CD8-positive, alpha-beta memory T cell (primary cell): ENCODE results near the gene AP1B1. TPM values are rescaled to one million over a fixed set of nuclear protein-coding genes. Genes with fewer than 3 reads are reported as not detected.
"Not testable (repeated sequence)": the region's sequence is repeated elsewhere in the genome, so short reads cannot be mapped to it uniquely, and the experiment has no call there.

ENCODE experiments used
- CTCF ChIA-PET: fragments of 350-600 bp; sonication (Branson Sonifier 250); formaldehyde crosslinking; loops from one replicate; lab custom pipeline; 2021; ENCODE audit warnings: antibody characterized with exemption; lab: Charles Lee
- POLR2A ChIA-PET: fragments of 350-600 bp; sonication (Branson Sonifier 250); formaldehyde crosslinking; loops from one replicate; lab custom pipeline; 2021; ENCODE audit warnings: antibody characterized with exemption; lab: Charles Lee
- DNase-seq, 5 donors: peaks; one replicate each; pipeline versions ENCODE4 v3.0.0 to v3.0.0-alpha.2; 2020 to 2022; ENCODE audit warnings: mixed read lengths in 1 of 5
- H3K27ac ChIP-seq: one replicate; pipeline ENCODE4 v1.7.0; 2013; ENCODE audit warnings: low read depth, mild to moderate bottlenecking, low read length, moderate library complexity
- H3K27me3 ChIP-seq: 2 replicates; pipeline ENCODE4 v1.7.0; 2013; ENCODE audit warnings: low read length, mild to moderate bottlenecking; ENCODE audit not compliant: insufficient read depth, poor library complexity, severe bottlenecking
- H3K36me3 ChIP-seq: 2 replicates; pipeline ENCODE4 v1.7.0; 2013; ENCODE audit warnings: mild to moderate bottlenecking, low read length, moderate library complexity; ENCODE audit not compliant: insufficient read depth
- H3K4me1 ChIP-seq: 2 replicates; pipeline ENCODE4 v1.7.0; 2013; ENCODE audit warnings: mild to moderate bottlenecking, low read length, moderate library complexity; ENCODE audit not compliant: insufficient read depth
- H3K4me3 ChIP-seq: 2 replicates; pipeline ENCODE4 v1.7.0; 2013; ENCODE audit warnings: mild to moderate bottlenecking, low read length
- H3K9me3 ChIP-seq: 2 replicates; pipeline ENCODE4 v1.7.0; 2013; ENCODE audit warnings: mild to moderate bottlenecking, low read length
- H3K27ac Mint-ChIP-seq, 8 donors: one replicate each; pipeline ENCODE4 v1.8.0; 2020 to 2021; ENCODE audit warnings: mixed read lengths in 8 of 8, mild to moderate bottlenecking in 6 of 8, inconsistent platforms in 3 of 8, moderate library complexity in 3 of 8
- H3K27me3 Mint-ChIP-seq, 2 donors: one replicate each; pipeline ENCODE4 v1.8.0; 2020 to 2021; ENCODE audit warnings: mixed read lengths in 2 of 2, mild to moderate bottlenecking in 1 of 2, moderate library complexity in 1 of 2
- H3K36me3 Mint-ChIP-seq, 3 donors: one replicate each; pipeline ENCODE4 v1.8.0; 2020 to 2021; ENCODE audit warnings: mixed read lengths in 3 of 3, inconsistent platforms in 1 of 3, mild to moderate bottlenecking in 1 of 3
- H3K4me1 Mint-ChIP-seq, 3 donors: one replicate each; pipeline ENCODE4 v1.8.0; 2020 to 2021; ENCODE audit warnings: mixed read lengths in 3 of 3, inconsistent platforms in 1 of 3, mild to moderate bottlenecking in 1 of 3
- H3K4me3 Mint-ChIP-seq, 7 donors: one replicate each; pipeline ENCODE4 v1.8.0; 2020 to 2021; ENCODE audit warnings: mixed read lengths in 7 of 7, mild to moderate bottlenecking in 6 of 7, moderate library complexity in 4 of 7, inconsistent platforms in 2 of 7
- H3K9me3 Mint-ChIP-seq, 5 donors: one replicate each; pipeline ENCODE4 v1.8.0; 2020 to 2022; ENCODE audit warnings: mixed read lengths in 5 of 5, mild to moderate bottlenecking in 3 of 5, moderate library complexity in 2 of 5, inconsistent platforms in 1 of 5
- polyA plus RNA-seq: library from polyadenylated mRNA; unstranded; fragments of 300-500 nt; fragmentation: Illumina TruSeq; gene quantifications from one replicate; pipeline ENCODE4 v1.2.3, GENCODE V29; 2021
- total RNA-seq, 2 experiments: library from RNA; stranded (reverse); gene quantifications; one replicate each; pipeline ENCODE4 v1.2.3, GENCODE V29; 2021

The AP1B1 gene
- total and polyA plus RNA-seq, 3 experiments from 2014 or later = 22.9 to 75.1 (median 75.0) TPM

- Mint-ChIP-seq H3K4me1 (peaks cover 34 to 52% (median 39%) of the 10 kb centered on the region in 3 donors), H3K27ac (peak overlapping the region in 2 of 8 donors; percentile 4 to 63), H3K36me3 (peaks cover 6 to 70% (median 14%) of the 10 kb centered on the region in 3 donors)
- peaks cover 13% of the 10 kb centered on the region for H3K36me3 ChIP-seq
- H3K4me3 Mint-ChIP-seq, CTCF ChIA-PET, H3K27me3 Mint-ChIP-seq, H3K9me3 ChIP-seq, POLR2A ChIA-PET, H3K27me3 ChIP-seq, H3K4me1 ChIP-seq, H3K27ac ChIP-seq, H3K9me3 Mint-ChIP-seq, H3K4me3 ChIP-seq, DNase-seq: not testable (repeated sequence)
Measured at GRCh38 chr22:29376705-29377104, 11.7 kb downstream of the AP1B1 start.

DNA sequence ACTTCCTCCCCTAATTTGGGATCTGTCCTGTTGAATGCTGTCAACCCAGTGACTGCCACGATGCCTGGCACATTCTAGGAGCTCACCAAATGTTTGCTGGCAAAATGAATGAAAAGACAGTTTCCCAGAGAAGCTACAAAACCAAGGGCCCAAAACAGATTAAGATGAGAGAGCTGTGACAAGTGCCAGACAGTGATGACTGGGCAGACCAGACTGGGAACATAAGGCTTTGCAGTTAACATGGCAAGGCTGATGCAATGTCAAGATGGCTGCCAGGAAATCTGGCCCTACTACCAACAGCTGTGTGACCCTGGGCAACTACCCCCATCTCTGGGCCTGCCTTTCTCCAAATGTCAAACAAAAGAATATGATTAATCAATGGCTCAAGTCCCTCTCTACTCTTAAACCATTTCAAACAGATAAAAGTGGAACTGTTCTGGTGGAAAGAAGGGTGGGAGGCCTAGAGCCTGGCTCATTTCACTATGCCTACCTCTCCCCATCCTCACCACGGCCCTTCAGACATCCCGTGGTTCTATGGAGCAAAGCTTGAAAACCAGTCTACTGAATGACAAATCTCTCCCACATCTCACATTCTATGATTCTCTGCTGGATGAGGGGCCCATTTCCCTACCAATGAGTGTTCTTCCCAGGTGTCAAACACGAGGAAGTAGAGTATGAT, 12.8 kb downstream of the AP1B1 start:
- H3K4me3 ChIP-seq = no peak overlapping the region
- ChIA-PET POLR2A (no interaction called here), CTCF (no interaction called here)
- DNase-seq = no peak
- H3K9me3 ChIP-seq = no peaks in the 10 kb centered on the region
- H3K27ac ChIP-seq = no peak overlapping the region
- peak overlapping the region in 3 of 8 donors; percentile 44 to 61 (median 45) for H3K27ac Mint-ChIP-seq
- no peaks in the 10 kb centered on the region for H3K27me3 Mint-ChIP-seq
- H3K4me1 ChIP-seq = no peaks in the 10 kb centered on the region
- H3K36me3 Mint-ChIP-seq = peaks cover 6 to 70% (median 14%) of the 10 kb centered on the region in 3 donors
- no peaks in the 10 kb centered on the region for H3K27me3 ChIP-seq
- H3K9me3 Mint-ChIP-seq = no peaks in the 10 kb centered on the region
- no peak overlapping the region for H3K4me3 Mint-ChIP-seq
- H3K4me1 Mint-ChIP-seq = peaks cover 27 to 46% (median 28%) of the 10 kb centered on the region in 3 donors
- peaks cover 13% of the 10 kb centered on the region for H3K36me3 ChIP-seq

DNA sequence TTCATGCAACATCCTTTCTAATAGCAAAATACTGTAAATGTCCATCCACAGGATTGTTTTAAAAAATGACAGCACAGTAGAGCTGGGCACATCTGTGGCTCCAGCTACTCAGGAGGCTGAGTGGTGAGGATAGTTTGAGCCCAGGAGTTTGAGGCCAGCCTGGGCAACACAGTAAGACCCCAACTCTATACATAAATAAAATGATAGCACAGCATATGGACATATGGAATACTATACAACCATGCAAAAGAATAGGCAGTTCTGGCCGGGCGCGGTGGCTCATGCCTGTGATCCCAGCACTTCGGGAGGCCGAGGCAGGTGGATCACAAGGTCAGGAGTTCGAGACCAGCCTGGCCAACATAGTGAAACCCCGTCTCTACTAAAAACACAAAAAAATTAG, 13.6 kb downstream of the AP1B1 start:
- H3K27ac ChIP-seq, POLR2A ChIA-PET, H3K27ac Mint-ChIP-seq, H3K27me3 ChIP-seq, H3K4me1 ChIP-seq, H3K9me3 Mint-ChIP-seq, DNase-seq, H3K4me3 ChIP-seq, H3K9me3 ChIP-seq, H3K4me3 Mint-ChIP-seq, H3K27me3 Mint-ChIP-seq: not testable (repeated sequence)
- CTCF ChIA-PET = interaction anchor here (1.3 kb wide), 1 partner anchor 19 kb away, joined by 3 read pairs; no protein-coding TSS in a partner anchor
- peaks cover 6 to 68% (median 14%) of the 10 kb centered on the region in 3 donors for H3K36me3 Mint-ChIP-seq
- H3K4me1 Mint-ChIP-seq = peaks cover 22 to 40% (median 23%) of the 10 kb centered on the region in 3 donors
- H3K36me3 ChIP-seq = peaks cover 11% of the 10 kb centered on the region

DNA sequence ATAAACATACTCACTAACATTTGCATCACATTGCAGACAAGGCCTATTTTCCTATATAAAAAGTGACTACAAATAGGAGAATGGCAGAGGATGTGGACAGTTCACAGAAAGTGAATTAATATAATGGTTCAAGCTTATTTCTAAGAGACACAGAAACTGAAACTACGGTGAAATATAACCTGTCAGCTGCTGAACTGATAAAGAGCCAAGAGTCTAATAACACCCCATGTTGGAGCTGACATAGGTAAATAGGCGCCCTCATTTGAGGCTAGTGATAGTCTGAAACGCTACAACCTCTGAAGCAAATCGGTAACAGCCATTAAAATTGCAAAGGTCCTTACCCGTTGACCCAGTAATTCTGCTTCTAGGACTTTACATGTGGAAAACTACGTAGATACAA, 14.0 kb downstream of the AP1B1 start:
- Mint-ChIP-seq H3K27ac (no peak overlapping the region), H3K36me3 (peaks cover 6 to 68% (median 13%) of the 10 kb centered on the region in 3 donors), H3K9me3 (no peaks in the 10 kb centered on the region), H3K4me3 (no peak overlapping the region), H3K27me3 (no peaks in the 10 kb centered on the region), H3K4me1 (peaks cover 18 to 37% (median 20%) of the 10 kb centered on the region in 3 donors)
- Histone ChIP-seq H3K27ac (no peak overlapping the region), H3K4me1 (no peaks in the 10 kb centered on the region), H3K4me3 (no peak overlapping the region), H3K36me3 (peaks cover 9% of the 10 kb centered on the region), H3K9me3 (no peaks in the 10 kb centered on the region), H3K27me3 (no peaks in the 10 kb centered on the region)
- CTCF ChIA-PET = interaction anchor here (1.3 kb wide), 1 partner anchor 20 kb away, joined by 3 read pairs; no protein-coding TSS in a partner anchor
- DNase-seq = no peak
- POLR2A ChIA-PET = no interaction called here

DNA sequence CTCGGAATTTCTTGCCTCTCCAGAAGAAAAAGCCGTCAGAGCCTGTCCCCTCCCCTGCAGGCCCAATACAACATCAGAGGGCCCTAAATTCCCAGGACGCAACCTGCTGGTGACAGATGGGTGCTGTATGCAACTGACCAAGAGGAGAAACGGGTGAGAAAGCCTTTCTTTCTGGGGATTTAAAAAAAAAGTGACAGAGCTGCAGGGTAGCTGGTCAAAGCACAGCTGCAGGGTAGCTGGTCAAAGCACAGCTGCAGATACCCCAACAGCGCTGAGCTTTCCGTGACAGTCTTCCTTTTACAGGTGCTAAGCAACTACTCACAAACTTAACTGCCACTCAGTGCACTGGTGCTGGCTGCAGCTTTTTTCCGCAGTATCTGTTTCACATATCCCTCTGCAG, 17.8 kb downstream of the AP1B1 start:
- Histone ChIP-seq H3K27me3 (no peaks in the 10 kb centered on the region), H3K4me1 (no peaks in the 10 kb centered on the region), H3K36me3 (no peaks in the 10 kb centered on the region), H3K4me3 (no peak overlapping the region), H3K27ac (no peak overlapping the region), H3K9me3 (no peaks in the 10 kb centered on the region)
- Mint-ChIP-seq H3K4me3 (no peak overlapping the region), H3K36me3 (peaks cover 0 to 64% (median 0%) of the 10 kb centered on the region in 3 donors), H3K27ac (no peak overlapping the region), H3K27me3 (no peaks in the 10 kb centered on the region), H3K4me1 (peaks cover 11 to 29% (median 19%) of the 10 kb centered on the region in 3 donors), H3K9me3 (no peaks in the 10 kb centered on the region)
- POLR2A ChIA-PET = interaction anchor here (0.6 kb wide), 1 partner anchor 131 kb away, joined by 3 read pairs; no protein-coding TSS in a partner anchor
- no peak for DNase-seq
- CTCF ChIA-PET = no interaction called here

DNA sequence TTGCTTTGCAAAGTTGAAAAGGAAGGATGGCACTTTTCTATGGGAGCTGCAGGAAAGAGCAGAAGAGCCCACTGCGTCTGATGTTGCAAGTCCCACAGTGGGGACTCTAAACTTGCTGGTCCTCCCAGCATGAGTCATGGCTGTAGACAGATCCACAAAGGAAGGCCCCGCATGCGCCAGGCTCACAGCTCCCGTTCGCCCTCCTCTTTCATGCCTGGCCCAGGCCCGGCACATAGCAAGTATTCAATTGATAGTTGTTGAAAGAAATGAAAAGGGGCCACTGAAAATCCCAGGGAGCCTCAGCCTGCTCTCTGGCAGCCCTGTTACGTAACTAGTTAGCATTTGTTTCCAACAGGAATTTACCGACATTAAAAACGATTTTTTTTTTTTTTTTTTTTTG, 18.9 kb downstream of the AP1B1 start:
- no peaks in the 10 kb centered on the region for H3K27me3 Mint-ChIP-seq
- H3K27ac Mint-ChIP-seq = no peak overlapping the region
- H3K36me3 ChIP-seq = no peaks in the 10 kb centered on the region
- H3K9me3 ChIP-seq = no peaks in the 10 kb centered on the region
- peaks cover 0 to 64% (median 0%) of the 10 kb centered on the region in 3 donors for H3K36me3 Mint-ChIP-seq
- no peak overlapping the region for H3K4me3 ChIP-seq
- no peak for DNase-seq
- no peak overlapping the region for H3K4me3 Mint-ChIP-seq
- no peaks in the 10 kb centered on the region for H3K9me3 Mint-ChIP-seq
- ChIA-PET POLR2A (no interaction called here), CTCF (no interaction called here)
- H3K27me3 ChIP-seq = no peaks in the 10 kb centered on the region
- H3K27ac ChIP-seq = no peak overlapping the region
- H3K4me1 Mint-ChIP-seq = peaks cover 11 to 23% (median 15%) of the 10 kb centered on the region in 3 donors
- H3K4me1 ChIP-seq = no peaks in the 10 kb centered on the region

GRCh38 chr22:29359469-29359868, 28.9 kb downstream of the AP1B1 start:
- no peak for DNase-seq
- H3K4me3 ChIP-seq = no peak overlapping the region
- peaks cover 3 to 80% (median 19%) of the 10 kb centered on the region in 3 donors for H3K36me3 Mint-ChIP-seq
- no peaks in the 10 kb centered on the region for H3K27me3 ChIP-seq
- peaks cover 21% of the 10 kb centered on the region for H3K36me3 ChIP-seq
- no peak overlapping the region for H3K27ac ChIP-seq
- no peak overlapping the region for H3K4me3 Mint-ChIP-seq
- H3K9me3 ChIP-seq = no peaks in the 10 kb centered on the region
- H3K27ac Mint-ChIP-seq = no peak overlapping the region
- no peaks in the 10 kb centered on the region for H3K4me1 Mint-ChIP-seq
- H3K4me1 ChIP-seq = no peaks in the 10 kb centered on the region
- CTCF ChIA-PET = no interaction called here
- H3K27me3 Mint-ChIP-seq = no peaks in the 10 kb centered on the region
- no peaks in the 10 kb centered on the region for H3K9me3 Mint-ChIP-seq
- POLR2A ChIA-PET = no interaction called here

GRCh38 chr22:29357193-29357890, 31.0 kb downstream of the AP1B1 start:
- H3K27ac Mint-ChIP-seq, H3K27me3 ChIP-seq, POLR2A ChIA-PET, CTCF ChIA-PET, H3K4me3 Mint-ChIP-seq, H3K27ac ChIP-seq, H3K4me1 Mint-ChIP-seq, H3K9me3 Mint-ChIP-seq, H3K9me3 ChIP-seq, H3K4me1 ChIP-seq, H3K27me3 Mint-ChIP-seq, H3K4me3 ChIP-seq, DNase-seq: not testable (repeated sequence)
- H3K36me3 Mint-ChIP-seq = peaks cover 4 to 90% (median 21%) of the 10 kb centered on the region in 3 donors
- peaks cover 29% of the 10 kb centered on the region for H3K36me3 ChIP-seq
